KBM-7 (cell line): ENCODE data around the gene RDM1.

ENCODE experiments used
- DNase-seq: peaks from one replicate; pipeline ENCODE4 v3.0.0-alpha.2; 2015
- in situ Hi-C: fragments of 300-500 bp; cut with MboI; formaldehyde crosslinking; loops from 2 replicates; pipeline ENCODE4 v1.14.3; 2020; ENCODE audit warnings: low sequenced_read_pairs, low pct_unique_long_range_greater_than_20kb, mixed read lengths

Gene RDM1

GRCh38 chr17:35879773-35880654, 50.6 kb downstream of the RDM1 start, which contains the start of gene CCL5:
Gene CCL5 (minus strand): TSS chr17:35880360.
- in situ Hi-C loops: no loop called here
- DNase-seq: peak; percentile 46

GRCh38 chr17:35878361-35878760, 52.2 kb downstream of the RDM1 start:
- in situ Hi-C loops: no loop called here

GRCh38 chr17:35877345-35878029, 53.1 kb downstream of the RDM1 start:
- in situ Hi-C loops: no loop called here
- no peak for DNase-seq

More at GRCh38 chr17:35878361-35878760, 52.2 kb downstream of the RDM1 start:
- no peak for DNase-seq

GRCh38 chr17:35876534-35876933, 54.0 kb downstream of the RDM1 start:
- in situ Hi-C loops: no loop called here
- no peak for DNase-seq

GRCh38 chr17:35875800-35876139, 54.8 kb downstream of the RDM1 start:
- in situ Hi-C loops: no loop called here
- DNase-seq: no peak

- no peak for DNase-seq
Observed at GRCh38 chr17:35875072-35875799, 55.3 kb downstream of the RDM1 start.

GRCh38 chr17:35872196-35872980, 58.2 kb downstream of the RDM1 start:
- in situ Hi-C loops: no loop called here
- no peak for DNase-seq

More at GRCh38 chr17:35875072-35875799, 55.3 kb downstream of the RDM1 start:
- in situ Hi-C loops: no loop called here

- peak; percentile 66 for DNase-seq
- in situ Hi-C loops: no loop called here
Observed at GRCh38 chr17:35870906-35871819, 59.4 kb downstream of the RDM1 start.

- DNase-seq: no peak
- in situ Hi-C loops: no loop called here
Observed at GRCh38 chr17:35868737-35869136, 61.8 kb downstream of the RDM1 start, which contains the start of gene HEATR9. Gene HEATR9 (minus strand): TSS chr17:35868891. CDS start chr17:35868742, 149 bp downstream.
